GM12892 (cell line): ENCODE measurements around the gene VKORC1L1.

ENCODE experiments used
- POLR2A ChIP-seq: IDR thresholded peaks from 2 replicates; pipeline ENCODE4 v1.6.1; 2011; ENCODE audit warnings: low read depth, low read length, control low read depth
- POLR2AphosphoS5 ChIP-seq: IDR thresholded peaks from 2 replicates; pipeline ENCODE4 v1.6.1; 2011; ENCODE audit warnings: low read depth, low read length, control low read depth
- TAF1 ChIP-seq: IDR thresholded peaks from 2 replicates; pipeline ENCODE4 v1.6.1; 2011; ENCODE audit warnings: low read depth, mild to moderate bottlenecking, control low read depth, low read length, borderline replicate concordance

- TF ChIP-seq POLR2A (no peak), POLR2AphosphoS5 (no peak), TAF1 (no peak)
These were observed 93.3 kb downstream of the VKORC1L1 start for GRCh38 chr7:65966146-65966545.
